Measurements from ENCODE around the gene CCDC88C. TPM values are rescaled to one million over a fixed set of nuclear protein-coding genes. Genes with fewer than 3 reads are reported as not detected.

Gene CCDC88C
- total RNA-seq, 1 experiment from 2014 or later = 21.3 TPM

- Histone ChIP-seq H3K36me3 (ENCODE audit: control insufficient read depth, insufficient read depth, low read length) (no peaks in the 10 kb centered on the region), H3K4me3 (ENCODE audit: low read depth in 2 of 2, low read length in 2 of 2) (no peak overlapping the region), H3K4me1 (ENCODE audit: control insufficient read depth, insufficient read depth, low read length) (no peaks in the 10 kb centered on the region), H3K27me3 (ENCODE audit: control insufficient read depth, insufficient read depth, low read length) (no peaks in the 10 kb centered on the region), H3K27ac (ENCODE audit: low read length) (no peak overlapping the region), H3K9me3 (ENCODE audit: control insufficient read depth, insufficient read depth, low read depth, low read length) (no peaks in the 10 kb centered on the region)
- TF ChIP-seq REST (IDR thresholded peaks at IDR 0.05; ENCODE audit: insufficient read depth in 1 of 2, low read depth in 2 of 2, low read length in 1 of 2) (no peak), POLR2AphosphoS5 (IDR thresholded peaks at IDR 0.05; ENCODE audit: low read depth, low read length) (no peak), CTCF (IDR thresholded peaks at IDR 0.05) (no peak), SIN3A (IDR thresholded peaks at IDR 0.05; ENCODE audit: borderline replicate concordance, insufficient read depth, low read depth, low read length) (no peak), TCF7L2 (IDR thresholded peaks at IDR 0.05; ENCODE audit: low read depth, low read length) (no peak)
- BruUV-seq (replicated peaks) = no TSS peak
- in situ Hi-C loops (cut with HindIII; ENCODE audit: low pct_unique_long_range_greater_than_20kb, low sequenced_read_pairs) (no loop called here), intact Hi-C loops (cut with micrococcal nuclease; ENCODE audit: unreplicated experiment) (no loop called here)
- ChIA-PET POLR2A (no interaction called here), CTCF (no interaction called here)
- ATAC-seq (no peak), DNase-seq (ENCODE audit: low read depth, low spot score) (no peak)
Measured at GRCh38 chr14:91270619-91271018, 147.0 kb downstream of the CCDC88C start.

GRCh38 chr14:91270188-91270587, 147.4 kb downstream of the CCDC88C start:
- intact Hi-C loops (cut with micrococcal nuclease; ENCODE audit: unreplicated experiment) = no loop called here
- CTCF ChIA-PET = no interaction called here
- in situ Hi-C loops (cut with HindIII; ENCODE audit: low pct_unique_long_range_greater_than_20kb, low sequenced_read_pairs) = no loop called here

More at GRCh38 chr14:91270188-91270587, 147.4 kb downstream of the CCDC88C start:
- POLR2A ChIA-PET = no interaction called here
- Histone ChIP-seq H3K4me1 (ENCODE audit: control insufficient read depth, insufficient read depth, low read length) (no peaks in the 10 kb centered on the region), H3K27me3 (ENCODE audit: control insufficient read depth, insufficient read depth, low read length) (no peaks in the 10 kb centered on the region), H3K27ac (ENCODE audit: low read length) (no peak overlapping the region), H3K4me3 (ENCODE audit: low read depth in 2 of 2, low read length in 2 of 2) (no peak overlapping the region), H3K9me3 (ENCODE audit: control insufficient read depth, insufficient read depth, low read depth, low read length) (no peaks in the 10 kb centered on the region), H3K36me3 (ENCODE audit: control insufficient read depth, insufficient read depth, low read length) (no peaks in the 10 kb centered on the region)
- no TSS peak for BruUV-seq (replicated peaks)
- ATAC-seq (no peak), DNase-seq (ENCODE audit: low read depth, low spot score) (no peak)
- TF ChIP-seq POLR2AphosphoS5 (IDR thresholded peaks at IDR 0.05; ENCODE audit: low read depth, low read length) (no peak), CTCF (IDR thresholded peaks at IDR 0.05) (no peak), REST (IDR thresholded peaks at IDR 0.05; ENCODE audit: insufficient read depth in 1 of 2, low read depth in 2 of 2, low read length in 1 of 2) (no peak), SIN3A (IDR thresholded peaks at IDR 0.05; ENCODE audit: borderline replicate concordance, insufficient read depth, low read depth, low read length) (no peak), TCF7L2 (IDR thresholded peaks at IDR 0.05; ENCODE audit: low read depth, low read length) (no peak)
